ENCODE measurements around the gene TMEM235. TPM values are rescaled to one million over a fixed set of nuclear protein-coding genes. Genes with fewer than 3 reads are reported as not detected.

TMEM235 gene
- total RNA-seq, 4 donors from 2014 or later = not detected

- Histone ChIP-seq H3K36me3 (no peaks in the 10 kb centered on the region), H3K4me3 (replicated peaks in 1 of 3) (no peak overlapping the region), H3K4me1 (peaks cover 0 to 20% of the 10 kb centered on the region in 2 donors), H3K27ac (no peak overlapping the region), H3K27me3 (no peaks in the 10 kb centered on the region), H3K9me3 (no peaks in the 10 kb centered on the region)
- intact Hi-C loops (cut with DNase I) = no loop called here
- no peak for TF ChIP-seq POLR2A (IDR thresholded peaks at IDR 0.05)
- no peak for TF ChIP-seq CTCF (IDR thresholded peaks at IDR 0.05)
- no peak for DNase-seq
- WGBS, 2 donors = 86 to 88% methylated on average over 5 to 9 of the region's 9 CpGs
Observed at GRCh38 chr17:78266771-78267170, 35.3 kb downstream of the TMEM235 start.

DNA sequence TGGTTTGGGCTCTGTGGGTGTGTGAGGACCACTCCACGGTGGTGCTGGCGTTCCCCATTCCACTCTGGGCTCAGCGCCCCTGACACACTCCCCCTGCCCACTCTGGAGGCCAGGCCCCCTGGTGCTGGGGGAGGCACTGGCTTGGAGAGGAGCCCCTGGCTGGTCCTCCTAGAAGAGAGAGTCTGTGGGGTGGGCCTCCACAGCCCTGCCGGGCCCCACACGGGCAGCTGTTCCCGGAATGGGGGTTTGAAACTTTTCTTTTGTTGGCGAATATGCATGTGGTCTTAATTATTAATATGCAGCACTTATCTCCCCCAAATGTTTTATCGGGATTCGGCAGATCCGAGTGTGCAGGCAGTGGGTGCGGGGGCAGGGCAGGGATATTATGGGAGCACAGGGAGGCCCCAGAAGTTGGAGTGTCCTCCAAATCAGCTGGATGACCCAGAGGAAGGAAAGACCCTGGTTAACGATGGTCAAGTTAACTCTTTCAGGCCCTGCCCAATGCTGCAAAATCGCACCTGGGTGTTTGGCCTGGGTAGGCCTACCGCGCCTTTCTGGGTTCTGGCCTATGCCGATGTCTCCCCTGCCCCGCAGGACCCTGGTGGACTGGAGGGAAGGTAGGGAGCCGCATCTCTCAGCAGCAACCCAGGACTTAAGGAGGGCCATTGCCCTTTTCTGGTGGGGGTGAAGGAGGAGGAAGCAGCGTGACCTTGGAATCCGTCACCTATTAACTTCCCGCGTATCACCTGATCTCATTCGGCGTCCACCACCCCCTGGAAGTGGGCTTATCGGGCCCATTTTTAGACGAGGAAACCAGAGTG, 36.0 kb downstream of the TMEM235 start:
- DNase-seq = no peak
- H3K27me3 ChIP-seq = no peaks in the 10 kb centered on the region
- whole genome bisulfite sequencing, 2 donors = 76 to 79% methylated on average over 24 to 25 of the region's 26 CpGs
- no peaks in the 10 kb centered on the region for H3K36me3 ChIP-seq
- H3K4me1 ChIP-seq = peaks cover 3 to 25% of the 10 kb centered on the region in 2 donors
- intact Hi-C loops (cut with DNase I) = no loop called here
- no peak overlapping the region for H3K27ac ChIP-seq
- no peak overlapping the region for H3K4me3 ChIP-seq (replicated peaks in 1 of 3)
- H3K9me3 ChIP-seq = no peaks in the 10 kb centered on the region
- no peak for TF ChIP-seq POLR2A (IDR thresholded peaks at IDR 0.05)
- TF ChIP-seq CTCF (IDR thresholded peaks at IDR 0.05) = no peak

DNA sequence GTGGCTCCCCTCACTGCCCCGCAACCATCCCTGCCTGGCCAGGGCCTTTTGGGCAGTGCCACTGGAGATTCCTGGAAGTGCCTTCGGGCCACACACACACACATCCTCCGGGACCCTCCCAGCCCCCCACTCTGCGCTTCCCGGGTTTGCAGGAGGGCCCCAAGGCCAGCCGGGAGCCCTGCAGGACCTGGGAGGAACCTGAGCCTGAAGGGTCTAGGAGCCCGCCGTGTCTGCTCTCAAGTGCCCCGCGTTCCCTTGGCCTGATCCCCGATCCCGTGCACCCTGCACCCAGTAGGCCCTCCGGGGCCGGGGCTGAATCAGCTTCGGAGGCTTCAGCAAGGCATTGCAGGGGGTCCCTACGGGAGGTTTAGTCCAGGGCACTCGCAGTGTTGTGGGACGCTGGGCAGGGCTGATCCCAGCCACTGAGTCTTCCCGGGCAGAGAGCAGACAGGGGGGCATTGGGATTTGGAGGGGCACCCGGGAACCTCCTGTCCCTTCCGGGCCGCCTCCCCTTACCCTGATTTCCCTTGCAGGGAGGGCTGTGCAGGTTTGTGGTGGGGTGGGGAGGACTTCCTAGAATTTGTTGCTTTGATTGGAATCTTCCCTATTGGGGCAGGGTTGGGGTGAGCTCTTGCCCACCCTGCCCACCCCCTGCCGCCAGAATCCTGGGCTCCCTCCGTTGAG, 36.9 kb downstream of the TMEM235 start:
- intact Hi-C loops (cut with DNase I) = no loop called here
- Histone ChIP-seq H3K36me3 (no peaks in the 10 kb centered on the region), H3K27me3 (no peaks in the 10 kb centered on the region), H3K9me3 (no peaks in the 10 kb centered on the region), H3K4me1 (peaks cover 8 to 29% of the 10 kb centered on the region in 2 donors), H3K27ac (no peak overlapping the region), H3K4me3 (replicated peaks in 1 of 3) (no peak overlapping the region)
- WGBS, 2 donors = 48 to 68% methylated on average over 7 to 9 of the region's 24 CpGs
- no peak for DNase-seq
- TF ChIP-seq CTCF (IDR thresholded peaks at IDR 0.05) (no peak), POLR2A (IDR thresholded peaks at IDR 0.05) (no peak)

- intact Hi-C loops (cut with DNase I) = no loop called here
- TF ChIP-seq POLR2A (IDR thresholded peaks at IDR 0.05) (no peak), CTCF (IDR thresholded peaks at IDR 0.05) (no peak)
- Histone ChIP-seq H3K36me3 (no peaks in the 10 kb centered on the region), H3K4me1 (peaks cover 8 to 24% of the 10 kb centered on the region in 2 donors), H3K27ac (no peak overlapping the region), H3K27me3 (no peaks in the 10 kb centered on the region), H3K4me3 (replicated peaks in 1 of 3) (no peak overlapping the region), H3K9me3 (no peaks in the 10 kb centered on the region)
- no peak for DNase-seq
- WGBS, 2 donors = 43 to 48% methylated on average over 23 to 33 of the region's 34 CpGs
Observed at GRCh38 chr17:78268951-78269905, 37.8 kb downstream of the TMEM235 start.
